Measurements from ENCODE around the gene TMEM51. TPM values are rescaled to one million over a fixed set of nuclear protein-coding genes. Genes with fewer than 3 reads are reported as not detected.

Gene TMEM51
- polyA plus RNA-seq, 1 donor (not counting 4 experiments of a cell fraction or from before 2014, with no cell fraction given) = 12.9 TPM

DNA sequence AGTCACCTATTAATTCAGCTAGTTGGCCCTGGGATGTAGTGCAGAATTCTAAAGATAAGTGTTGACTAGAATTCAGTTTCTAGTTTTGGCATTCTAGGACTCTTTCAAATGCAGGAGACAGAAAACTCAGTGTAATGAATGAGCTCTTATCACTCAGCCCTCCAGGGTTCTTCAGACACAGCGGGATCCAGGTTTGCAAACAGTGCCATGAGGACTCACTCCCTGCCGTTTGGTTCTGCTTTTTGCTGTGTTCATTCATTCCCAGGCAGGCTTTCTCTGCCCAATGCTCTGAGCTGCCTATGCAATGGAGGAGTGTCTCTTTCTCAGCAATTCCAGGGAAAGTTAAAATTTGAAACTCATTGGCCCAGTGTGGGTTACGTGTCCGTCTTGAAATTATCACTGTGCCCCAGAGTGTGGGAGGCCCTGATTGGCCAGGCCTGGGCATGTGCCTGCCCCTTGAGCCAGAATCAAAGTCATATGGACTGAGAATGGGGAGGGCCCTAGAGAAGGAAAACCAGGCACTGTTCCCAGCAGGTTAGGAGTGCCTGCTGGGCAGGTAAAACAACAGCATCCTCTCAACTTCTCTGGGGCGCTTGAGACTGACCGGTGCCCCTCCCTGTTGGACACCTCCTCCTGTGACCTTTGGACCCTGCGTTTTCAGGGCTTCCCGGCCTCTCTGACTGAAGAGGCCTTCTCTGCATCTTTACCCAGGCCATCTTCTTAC is 43.4 kb downstream of the TMEM51 start:
- dilution Hi-C loops (cut with MboI; ENCODE audit: extremely low pct_ligation_motif_present, low sequenced_read_pairs) = no loop called here
- peaks cover 42% of the 10 kb centered on the region for H3K79me2 ChIP-seq (ENCODE audit: control insufficient read depth, insufficient read depth, low read length)
- FAIRE-seq (no peak), DNase-seq (ENCODE audit: low read depth, low spot score) (no peak)
- H3K4me1 ChIP-seq (ENCODE audit: control insufficient read depth, extremely low read depth, insufficient read depth, low read length) = peaks cover 22% of the 10 kb centered on the region
- peaks cover 14% of the 10 kb centered on the region for H4K20me1 ChIP-seq (ENCODE audit: control insufficient read depth, extremely low read depth, insufficient read depth, low read length)
- H3K9me1 ChIP-seq (ENCODE audit: control insufficient read depth, extremely low read depth, insufficient read depth, low read length) = peaks cover 2% of the 10 kb centered on the region
- no peaks in the 10 kb centered on the region for H3K9me3 ChIP-seq (ENCODE audit: control insufficient read depth, low read depth, low read length)
- no peak overlapping the region for H3K4me3 ChIP-seq (ENCODE audit: control insufficient read depth in 2 of 3, extremely low read depth in 1 of 3, insufficient read depth in 2 of 3, low read depth in 1 of 3, low read length in 3 of 3)
- H2AFZ ChIP-seq (ENCODE audit: control insufficient read depth, low read length) = no peak overlapping the region
- no peak overlapping the region for H3K27ac ChIP-seq (ENCODE audit: control insufficient read depth, insufficient read depth, low read length)
- no peak overlapping the region for H3K9ac ChIP-seq (ENCODE audit: control insufficient read depth, extremely low read depth, insufficient read depth, low read length)
- H3K27me3 ChIP-seq (ENCODE audit: control insufficient read depth, extremely low read depth, insufficient read depth, low read length) = no peaks in the 10 kb centered on the region
- H3K36me3 ChIP-seq (ENCODE audit: control insufficient read depth in 2 of 2, extremely low read depth in 1 of 2, insufficient read depth in 2 of 2, low read length in 2 of 2) = peaks cover 6 to 9% of the 10 kb centered on the region in 2 experiments
- H3K4me2 ChIP-seq (ENCODE audit: control insufficient read depth, extremely low read depth, insufficient read depth, low read depth, low read length) = no peak overlapping the region
- TF ChIP-seq EZH2 (IDR thresholded peaks at IDR 0.05; ENCODE audit: low read length) (no peak), CTCF (optimal IDR thresholded peaks at IDR 0.05 in 1 of 3, IDR thresholded peaks at IDR 0.05 in 1 of 3, conservative IDR thresholded peaks at IDR 0.05 in 1 of 3; ENCODE audit: extremely low read depth in 1 of 3, insufficient read depth in 2 of 3, low read length in 3 of 3) (no peak)

- Histone ChIP-seq H3K9ac (ENCODE audit: control insufficient read depth, extremely low read depth, insufficient read depth, low read length) (no peak overlapping the region), H3K79me2 (ENCODE audit: control insufficient read depth, insufficient read depth, low read length) (peaks cover 38% of the 10 kb centered on the region), H3K36me3 (ENCODE audit: control insufficient read depth in 2 of 2, extremely low read depth in 1 of 2, insufficient read depth in 2 of 2, low read length in 2 of 2) (peaks cover 6 to 9% of the 10 kb centered on the region in 2 experiments), H2AFZ (ENCODE audit: control insufficient read depth, low read length) (no peak overlapping the region), H3K4me1 (ENCODE audit: control insufficient read depth, extremely low read depth, insufficient read depth, low read length) (peaks cover 27% of the 10 kb centered on the region), H3K4me3 (ENCODE audit: control insufficient read depth in 2 of 3, extremely low read depth in 1 of 3, insufficient read depth in 2 of 3, low read depth in 1 of 3, low read length in 3 of 3) (no peak overlapping the region), H3K4me2 (ENCODE audit: control insufficient read depth, extremely low read depth, insufficient read depth, low read depth, low read length) (no peak overlapping the region), H3K9me3 (ENCODE audit: control insufficient read depth, low read depth, low read length) (no peaks in the 10 kb centered on the region), H4K20me1 (ENCODE audit: control insufficient read depth, extremely low read depth, insufficient read depth, low read length) (peaks cover 14% of the 10 kb centered on the region), H3K27ac (ENCODE audit: control insufficient read depth, insufficient read depth, low read length) (no peak overlapping the region), H3K9me1 (ENCODE audit: control insufficient read depth, extremely low read depth, insufficient read depth, low read length) (peaks cover 2% of the 10 kb centered on the region), H3K27me3 (ENCODE audit: control insufficient read depth, extremely low read depth, insufficient read depth, low read length) (no peaks in the 10 kb centered on the region)
- dilution Hi-C loops (cut with MboI; ENCODE audit: extremely low pct_ligation_motif_present, low sequenced_read_pairs) = no loop called here
- no peak for FAIRE-seq
- no peak for TF ChIP-seq EZH2 (IDR thresholded peaks at IDR 0.05; ENCODE audit: low read length)
- TF ChIP-seq CTCF (optimal IDR thresholded peaks at IDR 0.05 in 1 of 3, IDR thresholded peaks at IDR 0.05 in 1 of 3, conservative IDR thresholded peaks at IDR 0.05 in 1 of 3; ENCODE audit: extremely low read depth in 1 of 3, insufficient read depth in 2 of 3, low read length in 3 of 3) = no peak
- no peak for DNase-seq (ENCODE audit: low read depth, low spot score)
Measured at GRCh38 chr1:15197591-15198447, 44.3 kb downstream of the TMEM51 start.

Measured in keratinocyte (primary cell).